ENCODE results near the gene BANF2. TPM values are rescaled to one million over a fixed set of nuclear protein-coding genes. Genes with fewer than 3 reads are reported as not detected.

Gene BANF2
- total and polyA plus RNA-seq, 2 of the 8 experiments (the other 6 are each of a cell fraction or from before 2014, with no cell fraction given): not detected

DNA sequence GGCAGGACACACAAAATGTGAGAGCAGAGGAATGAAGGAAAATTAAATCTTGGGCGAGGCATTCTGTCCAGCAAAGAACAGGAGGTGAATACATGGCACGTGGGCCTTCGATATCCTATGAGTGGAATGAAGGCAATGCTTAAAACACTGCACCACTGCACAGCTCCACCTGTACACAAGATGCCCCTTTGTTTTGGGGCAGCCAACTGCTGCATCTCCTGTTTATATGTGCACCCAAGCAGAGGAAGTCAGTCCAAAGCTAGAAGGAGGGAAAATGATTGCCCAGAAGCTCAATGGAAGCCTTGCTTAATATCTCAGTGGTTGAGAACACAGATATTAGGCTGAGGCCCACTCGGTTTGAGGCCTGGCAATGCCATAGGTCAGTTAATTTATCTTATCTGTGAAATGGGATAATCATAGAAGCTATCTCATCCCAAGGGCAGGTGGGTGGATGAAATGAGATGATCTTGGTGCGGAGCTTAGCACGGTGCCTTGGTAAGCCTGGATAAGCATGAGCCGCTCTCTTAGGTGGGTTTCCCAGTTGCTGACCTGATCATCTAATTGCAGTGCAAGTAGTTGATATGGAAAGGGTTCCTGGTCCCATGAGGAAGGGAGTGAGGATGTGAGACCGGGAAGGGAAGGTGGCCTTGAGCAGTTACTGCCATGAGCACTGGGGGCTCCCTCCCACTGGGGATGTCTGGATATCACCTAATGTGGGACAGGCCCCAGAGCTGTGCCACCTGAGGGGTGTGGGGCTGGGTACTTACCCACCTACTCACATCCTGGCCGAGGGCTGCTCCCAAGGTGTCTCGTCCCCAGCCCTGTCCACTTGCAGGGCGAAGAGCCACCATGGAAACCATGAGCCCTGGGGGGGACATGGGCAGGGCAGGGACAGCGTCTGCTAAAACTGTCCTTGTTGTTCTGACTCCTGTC, 9.9 kb downstream of the BANF2 start:
- CTCF ChIA-PET (ENCODE audit: partially characterized antibody): interaction anchor here (0.6 to 4.2 kb wide), 13 partner anchors 9 to 229 kb away, joined by 3 to 14 read pairs (median 3); partner anchors contain the start of genes BANF2 and RRBP1
- WGBS, 2 experiments (ENCODE audit: extremely low coverage in 1 of 2, insufficient coverage in 1 of 2, insufficient read length in 1 of 2, insufficient replicate concordance in 2 of 2, low coverage in 1 of 2, low lambda C conversion rate in 2 of 2, missing lambda C conversion rate in 1 of 2): 87% methylated on average over 12 of the region's 12 CpGs; no CpG with 5 or more reads in 1 of the 2 experiments

More for the DNA sequence above, 9.9 kb downstream of the BANF2 start:
- Histone ChIP-seq H3K36me3 (ENCODE audit: control insufficient read depth in 2 of 4, insufficient read depth in 4 of 4, low read length in 3 of 4) (no peaks in the 10 kb centered on the region), H2BK120ac (replicated peaks; ENCODE audit: low read depth, low read length) (no peak overlapping the region), H2BK5ac (ENCODE audit: low read depth, low read length) (0 out of 2 replicates have a peak overlapping the region, but pooled peaks have one; percentile 44), H3K4me1 (replicated peaks in 1 of 4; ENCODE audit: control insufficient read depth in 3 of 4, insufficient read depth in 4 of 4, low read length in 3 of 4) (peaks cover 2 to 12% (median 7%) of the 10 kb centered on the region in 4 experiments), H3K79me1 (ENCODE audit: low read depth, low read length) (no peaks in the 10 kb centered on the region), H2AFZ (ENCODE audit: low read length) (no peak overlapping the region), H3K27me3 (replicated peaks in 1 of 4; ENCODE audit: control insufficient read depth in 3 of 4, extremely low read depth in 1 of 4, insufficient read depth in 3 of 4, low read length in 3 of 4) (no peaks in the 10 kb centered on the region), H4K5ac (ENCODE audit: insufficient read length, low read depth, low read length) (no peak overlapping the region), H3K9ac (replicated peaks in 1 of 4; ENCODE audit: extremely low read depth in 1 of 4, low read depth in 3 of 4, low read length in 3 of 4) (no peak overlapping the region), H3K23ac (ENCODE audit: insufficient read length) (no peak overlapping the region), H2BK20ac (ENCODE audit: low read length) (no peak overlapping the region), H2BK15ac (ENCODE audit: low read length) (peak overlapping the region; percentile 29; the same call in 1 of the 2 replicates), H3K23me2 (ENCODE audit: low read depth, low read length) (0 out of 2 replicates have a peak, but pooled peaks cover 2% of the 10 kb centered on the region), H3K14ac (ENCODE audit: insufficient read length) (no peak overlapping the region), H3K27ac (ENCODE audit: low read depth, low read length) (no peak overlapping the region), H3K9me3 (ENCODE audit: insufficient read depth in 2 of 2, low read depth in 1 of 2, low read length in 1 of 2) (no peaks in the 10 kb centered on the region), H3K4me3 (ENCODE audit: extremely low read depth in 1 of 4, insufficient read depth in 2 of 4, low read depth in 3 of 4, low read length in 4 of 4) (no peak overlapping the region), H2AK5ac (ENCODE audit: low read depth, low read length) (no peak overlapping the region), H3K18ac (ENCODE audit: extremely low read depth, low read length) (no peak overlapping the region), H3K4ac (replicated peaks; ENCODE audit: insufficient read length, low read depth, low read length) (no peak overlapping the region), H4K8ac (ENCODE audit: extremely low read depth, insufficient read depth, low read length) (no peak overlapping the region), H3K56ac (replicated peaks; ENCODE audit: insufficient read length, low read depth, low read length) (no peak overlapping the region), H2BK12ac (ENCODE audit: low read depth, low read length) (no peak overlapping the region; the same call in 1 of the 2 replicates), H3K79me2 (ENCODE audit: control insufficient read depth in 1 of 2, insufficient read depth in 2 of 2, low read length in 2 of 2) (no peaks in the 10 kb centered on the region), H4K91ac (replicated peaks; ENCODE audit: insufficient read length, low read length) (no peak overlapping the region), H3K4me2 (ENCODE audit: insufficient read depth in 1 of 2, low read depth in 2 of 2, low read length in 2 of 2) (no peak overlapping the region), H4K20me1 (replicated peaks in 1 of 2; ENCODE audit: control insufficient read depth in 1 of 2, insufficient read depth in 2 of 2, low read length in 2 of 2) (no peaks in the 10 kb centered on the region)
- TF ChIP-seq SRF (IDR thresholded peaks at IDR 0.05; ENCODE audit: low read depth, low read length) (no peak), ASH2L (IDR thresholded peaks at IDR 0.05; ENCODE audit: low read length) (no peak), RXRA (IDR thresholded peaks at IDR 0.05; ENCODE audit: insufficient read depth, low read depth, low read length) (no peak), SP4 (IDR thresholded peaks at IDR 0.05; ENCODE audit: low read length) (no peak), NANOG (IDR thresholded peaks at IDR 0.05; ENCODE audit: insufficient read depth, low read depth, low read length, poor library complexity, severe bottlenecking) (no peak), RNF2 (IDR thresholded peaks at IDR 0.05; ENCODE audit: borderline replicate concordance, low read depth, low read length, missing control alignments, poor library complexity, severe bottlenecking) (no peak)
- POLR2A ChIA-PET (ENCODE audit: partially characterized antibody): no interaction called here
- DNase-seq (ENCODE audit: low read depth in 1 of 2, low spot score in 2 of 2) (no peak), FAIRE-seq (no peak)
